GM19328 (cell line): ENCODE results near the gene BANP.
"Not testable (repeated sequence)": the region's sequence is repeated elsewhere in the genome, so short reads cannot be mapped to it uniquely, and the experiment has no call there.

Experiments used
- ATAC-seq: cut with Tn5 transposase; IDR thresholded peaks from one replicate; pipeline ENCODE4 v1.9.1; 2021; ENCODE audit warnings: mild to moderate bottlenecking, moderate library complexity; ENCODE audit not compliant: unreplicated experiment

The BANP gene

GRCh38 chr16:88118376-88118775, 167.1 kb downstream of the BANP start:
- no peak for ATAC-seq

GRCh38 chr16:88118852-88119741, 167.9 kb downstream of the BANP start:
- ATAC-seq: not testable (repeated sequence)

GRCh38 chr16:88119881-88120751, 168.9 kb downstream of the BANP start:
- not testable (repeated sequence) for ATAC-seq

GRCh38 chr16:88120812-88121211, 169.6 kb downstream of the BANP start:
- ATAC-seq: no peak

- ATAC-seq: not testable (repeated sequence)
Measured at GRCh38 chr16:88121391-88121790, 170.2 kb downstream of the BANP start.

- no peak for ATAC-seq
Measured at GRCh38 chr16:88121886-88122580, 170.8 kb downstream of the BANP start.
